ENCODE data around the gene DAB1. TPM values are rescaled to one million over a fixed set of nuclear protein-coding genes. Genes with fewer than 3 reads are reported as not detected.

Gene DAB1
- total RNA-seq, 2 experiments from 2014 or later: 0.52 to 0.61 TPM

DNA sequence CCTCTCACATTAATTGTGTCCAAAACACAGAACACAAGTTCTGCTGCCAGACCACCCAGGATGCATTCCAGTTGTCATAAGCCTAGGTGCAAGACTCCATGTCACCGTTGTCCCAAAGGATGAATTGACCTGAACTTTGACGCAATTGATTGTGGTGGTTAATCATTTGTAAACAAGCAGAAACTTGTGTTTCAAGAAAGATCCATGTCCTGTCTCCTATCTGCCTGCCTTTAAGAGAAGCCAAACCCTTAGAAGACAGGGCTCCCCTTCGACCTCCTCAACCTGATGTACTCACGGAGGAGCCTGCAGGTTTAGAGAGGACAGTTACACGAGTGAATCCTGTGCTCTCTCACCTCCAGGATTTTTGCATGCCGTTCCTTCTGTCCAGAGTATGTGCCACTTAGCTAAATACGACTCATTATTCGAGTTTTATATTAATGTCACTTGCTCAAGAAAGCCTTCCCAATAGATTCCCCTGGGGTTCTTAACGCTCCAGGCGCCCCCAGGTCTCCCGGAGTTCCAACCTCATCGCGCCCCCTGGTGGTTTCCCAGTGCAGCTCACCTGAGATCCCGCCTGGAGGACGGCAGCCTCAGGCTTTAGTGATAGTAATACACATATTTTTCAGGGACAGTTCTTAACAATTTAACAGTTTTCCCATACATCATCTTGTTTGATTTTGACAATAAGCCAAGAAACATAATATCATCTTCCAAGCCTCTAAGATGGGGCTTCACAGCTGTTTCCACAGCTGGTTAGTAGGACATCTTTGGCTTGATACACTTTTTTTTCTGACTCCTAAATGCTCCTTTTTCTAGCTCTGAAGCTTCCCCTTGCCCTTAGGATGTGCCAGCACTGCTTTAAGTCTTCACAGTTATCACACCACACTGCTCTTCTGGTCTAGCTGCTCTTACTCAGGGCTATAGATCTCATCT lies 455.7 kb downstream of the DAB1 start:
- H3K27me3 Mint-ChIP-seq: peaks cover 9% of the 10 kb centered on the region
- no peaks in the 10 kb centered on the region for H3K27me3 ChIP-seq (ENCODE audit: control insufficient read depth in 1 of 2, insufficient read depth in 2 of 2, low read length in 2 of 2)
- ChIA-PET CTCF (no interaction called here), POLR2A (no interaction called here)
- no peak for DNase-seq
- H3K4me1 ChIP-seq (ENCODE audit: insufficient read depth, low read length): no peaks in the 10 kb centered on the region
- TF ChIP-seq, protein P1, sequence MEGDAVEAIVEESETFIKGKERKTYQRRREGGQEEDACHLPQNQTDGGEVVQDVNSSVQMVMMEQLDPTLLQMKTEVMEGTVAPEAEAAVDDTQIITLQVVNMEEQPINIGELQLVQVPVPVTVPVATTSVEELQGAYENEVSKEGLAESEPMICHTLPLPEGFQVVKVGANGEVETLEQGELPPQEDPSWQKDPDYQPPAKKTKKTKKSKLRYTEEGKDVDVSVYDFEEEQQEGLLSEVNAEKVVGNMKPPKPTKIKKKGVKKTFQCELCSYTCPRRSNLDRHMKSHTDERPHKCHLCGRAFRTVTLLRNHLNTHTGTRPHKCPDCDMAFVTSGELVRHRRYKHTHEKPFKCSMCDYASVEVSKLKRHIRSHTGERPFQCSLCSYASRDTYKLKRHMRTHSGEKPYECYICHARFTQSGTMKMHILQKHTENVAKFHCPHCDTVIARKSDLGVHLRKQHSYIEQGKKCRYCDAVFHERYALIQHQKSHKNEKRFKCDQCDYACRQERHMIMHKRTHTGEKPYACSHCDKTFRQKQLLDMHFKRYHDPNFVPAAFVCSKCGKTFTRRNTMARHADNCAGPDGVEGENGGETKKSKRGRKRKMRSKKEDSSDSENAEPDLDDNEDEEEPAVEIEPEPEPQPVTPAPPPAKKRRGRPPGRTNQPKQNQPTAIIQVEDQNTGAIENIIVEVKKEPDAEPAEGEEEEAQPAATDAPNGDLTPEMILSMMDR (IDR thresholded peaks at IDR 0.05): no peak
- H3K27ac Mint-ChIP-seq: no peak overlapping the region
- peaks cover 0 to 7% of the 10 kb centered on the region in 2 experiments for H3K9me3 ChIP-seq (ENCODE audit: control insufficient read depth in 1 of 2, insufficient read depth in 1 of 2, low read length in 2 of 2)
- no peak overlapping the region for H3K4me3 Mint-ChIP-seq
- no peak for ATAC-seq (ENCODE audit: poor library complexity)
- H3K36me3 ChIP-seq (ENCODE audit: insufficient read depth, low read length): no peaks in the 10 kb centered on the region
- H3K4me3 ChIP-seq (ENCODE audit: low read length): no peak overlapping the region
- no peak overlapping the region for H3K27ac ChIP-seq (ENCODE audit: low read depth in 1 of 2, low read length in 2 of 2)
- no peaks in the 10 kb centered on the region for H3K4me1 Mint-ChIP-seq (ENCODE audit: low read depth)
- no peaks in the 10 kb centered on the region for H3K36me3 Mint-ChIP-seq (ENCODE audit: low read depth)
- intact Hi-C loops (cut with DNase I, micrococcal nuclease): no loop called here
- H3K9me3 Mint-ChIP-seq: peaks cover 4% of the 10 kb centered on the region

DNA sequence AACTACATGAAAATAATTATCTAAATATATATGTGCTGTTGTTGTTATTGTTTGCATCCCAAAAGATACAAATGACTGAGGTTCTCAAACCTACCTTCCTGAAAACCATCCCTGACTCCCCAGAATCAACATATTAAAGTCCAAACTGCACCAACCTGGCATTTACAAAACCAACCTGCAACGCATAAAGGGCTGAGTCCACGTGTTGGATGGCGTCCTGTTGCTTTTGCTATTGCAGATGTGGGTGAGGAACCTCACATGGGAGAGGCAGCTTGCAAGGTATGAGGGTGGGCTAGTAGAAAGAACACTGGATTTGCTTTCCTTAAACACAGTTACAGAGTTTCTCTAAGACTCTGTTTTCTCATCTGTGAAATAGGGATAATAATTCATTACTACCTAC lies 456.5 kb downstream of the DAB1 start:
- Histone ChIP-seq H3K4me3 (ENCODE audit: low read length) (no peak overlapping the region), H3K9me3 (ENCODE audit: control insufficient read depth in 1 of 2, insufficient read depth in 1 of 2, low read length in 2 of 2) (peaks cover 0 to 7% of the 10 kb centered on the region in 2 experiments), H3K27me3 (ENCODE audit: control insufficient read depth in 1 of 2, insufficient read depth in 2 of 2, low read length in 2 of 2) (no peaks in the 10 kb centered on the region), H3K4me1 (ENCODE audit: insufficient read depth, low read length) (no peaks in the 10 kb centered on the region), H3K36me3 (ENCODE audit: insufficient read depth, low read length) (no peaks in the 10 kb centered on the region), H3K27ac (ENCODE audit: low read depth in 1 of 2, low read length in 2 of 2) (no peak overlapping the region)
- DNase-seq: no peak
- Mint-ChIP-seq H3K27me3 (peaks cover 9% of the 10 kb centered on the region), H3K27ac (no peak overlapping the region), H3K9me3 (peaks cover 4% of the 10 kb centered on the region), H3K4me1 (ENCODE audit: low read depth) (no peaks in the 10 kb centered on the region), H3K36me3 (ENCODE audit: low read depth) (no peaks in the 10 kb centered on the region), H3K4me3 (no peak overlapping the region)
- intact Hi-C loops (cut with DNase I, micrococcal nuclease): no loop called here
- ChIA-PET CTCF (no interaction called here), POLR2A (no interaction called here)
- ATAC-seq (ENCODE audit: poor library complexity): no peak
- TF ChIP-seq, protein P1 (IDR thresholded peaks at IDR 0.05): no peak

DNA sequence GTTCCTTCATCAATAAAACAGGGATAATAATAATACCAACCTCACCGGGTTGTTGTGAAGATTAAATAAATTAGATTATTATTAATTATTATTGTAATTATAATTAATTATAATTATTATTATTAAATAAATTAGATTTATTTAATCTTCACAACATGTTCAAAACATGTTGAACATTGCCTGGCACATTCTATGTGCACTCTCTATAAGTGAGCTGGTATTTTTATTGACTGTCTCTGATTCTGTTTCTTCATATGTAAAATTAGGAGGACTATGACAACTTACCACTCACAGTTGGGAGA lies 457.2 kb downstream of the DAB1 start:
- H3K4me1 ChIP-seq (ENCODE audit: insufficient read depth, low read length): no peaks in the 10 kb centered on the region
- ChIA-PET POLR2A (no interaction called here), CTCF (no interaction called here)
- Mint-ChIP-seq H3K27me3 (peaks cover 7% of the 10 kb centered on the region), H3K4me1 (ENCODE audit: low read depth) (no peaks in the 10 kb centered on the region), H3K27ac (no peak overlapping the region), H3K4me3 (no peak overlapping the region), H3K36me3 (ENCODE audit: low read depth) (no peaks in the 10 kb centered on the region), H3K9me3 (peaks cover 4% of the 10 kb centered on the region)
- no peaks in the 10 kb centered on the region for H3K36me3 ChIP-seq (ENCODE audit: insufficient read depth, low read length)
- H3K27me3 ChIP-seq (ENCODE audit: control insufficient read depth in 1 of 2, insufficient read depth in 2 of 2, low read length in 2 of 2): no peaks in the 10 kb centered on the region
- no peak for ATAC-seq (ENCODE audit: poor library complexity)
- TF ChIP-seq, protein P1 (IDR thresholded peaks at IDR 0.05): no peak
- DNase-seq: no peak
- H3K27ac ChIP-seq (ENCODE audit: low read depth in 1 of 2, low read length in 2 of 2): no peak overlapping the region
- intact Hi-C loops (cut with DNase I, micrococcal nuclease): no loop called here
- H3K4me3 ChIP-seq (ENCODE audit: low read length): no peak overlapping the region
- H3K9me3 ChIP-seq (ENCODE audit: control insufficient read depth in 1 of 2, insufficient read depth in 1 of 2, low read length in 2 of 2): peaks cover 0 to 7% of the 10 kb centered on the region in 2 experiments

Data from CD4-positive, alpha-beta T cell (primary cell).